Thyroid gland (tissue), 4 donors: ENCODE measurements around the gene ZNF837. TPM values are rescaled to one million over a fixed set of nuclear protein-coding genes. Genes with fewer than 3 reads are reported as not detected.

Experiments used
- DNase-seq, 2 donors: peaks; one replicate each; pipeline ENCODE4 v3.0.0-alpha.2; 2019
- H3K27ac ChIP-seq, 3 donors: fragments of 200-600 bp; sonication (generic); 1 replicate in 2 of 3; 2 replicates in 1 of 3; pipeline ENCODE4 v1.5.1; 2016 to 2019; ENCODE audit warnings: mild to moderate bottlenecking in 1 of 3, moderate library complexity in 1 of 3
- H3K27me3 ChIP-seq: fragments of 200-600 bp; sonication (generic); one replicate; pipeline ENCODE4 v1.5.1; 2019
- H3K36me3 ChIP-seq, 2 donors: fragments of 200-600 bp; sonication (generic); one replicate each; pipeline ENCODE4 v1.5.1; 2016 to 2019
- H3K4me1 ChIP-seq, 2 donors: fragments of 200-600 bp; sonication (generic); one replicate each; pipeline ENCODE4 v1.5.1; 2017 to 2019
- H3K4me3 ChIP-seq, 3 donors: fragments of 200-600 bp; sonication (generic); replicated peaks in 1 of 3; 1 replicate in 2 of 3; 2 replicates in 1 of 3; pipeline ENCODE4 v1.5.1; 2016; ENCODE audit warnings: mild to moderate bottlenecking in 1 of 3
- H3K9me3 ChIP-seq: fragments of 200-600 bp; sonication (generic); one replicate; pipeline ENCODE4 v1.5.1; 2017
- POLR2A ChIP-seq, 2 donors: fragments of 450-650 bp; IDR thresholded peaks; one replicate each; pipeline ENCODE4 v1.6.1; 2017; ENCODE audit warnings: antibody characterized with exemption in 2 of 2, mild to moderate bottlenecking in 2 of 2, moderate library complexity in 1 of 2
- WGBS, 2 donors: methylation state at CpG; one replicate each; pipeline ENCODE4 v1.1.5; 2017; 5-methylcytosine and 5-hydroxymethylcytosine counted together
- intact Hi-C: fragments of 100-400 bp; cut with DNase I; formaldehyde crosslinking; loops from one replicate; pipeline ENCODE4 v1.15.1; 2023
- total RNA-seq, 4 donors: library from RNA; depleted of rRNA; stranded (reverse); fragments of >200 nt; gene quantifications; one replicate each; pipeline ENCODE4 v1.2.3, GENCODE V29; 2016
- TF ChIP-seq, protein P1 (sequence below), 6 experiments: fragments of 200-600 bp in 3 of 6; fragments of 450-650 bp in 3 of 6; sonication (generic) in 3 of 6; IDR thresholded peaks; one replicate each; pipeline ENCODE4 v1.5.1; 2016 to 2019; ENCODE audit warnings: antibody characterized with exemption in 6 of 6, mild to moderate bottlenecking in 2 of 6, inconsistent platforms in 1 of 6, moderate library complexity in 1 of 6

Gene ZNF837
- total RNA-seq, 4 donors from 2014 or later: 6.3 to 16.4 (median 15.1) TPM

DNA sequence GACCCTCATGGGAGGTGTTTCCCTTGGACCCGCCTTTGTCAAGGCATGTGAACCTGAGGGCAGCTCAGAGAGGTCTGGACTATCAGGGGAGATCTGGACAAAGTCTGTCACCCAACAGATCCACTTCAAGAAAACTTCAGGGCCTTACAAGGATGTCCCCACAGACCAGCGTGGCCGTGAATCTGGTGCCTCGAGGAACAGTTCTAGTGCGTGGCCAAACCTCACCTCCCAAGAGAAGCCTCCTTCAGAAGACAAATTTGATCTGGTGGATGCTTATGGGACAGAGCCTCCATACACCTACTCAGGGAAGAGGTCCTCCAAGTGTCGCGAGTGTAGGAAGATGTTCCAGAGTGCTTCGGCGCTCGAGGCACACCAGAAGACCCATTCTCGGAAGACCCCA is 42.5 kb downstream of the ZNF837 start:
- Histone ChIP-seq H3K4me1 (no peaks in the 10 kb centered on the region), H3K27me3 (no peaks in the 10 kb centered on the region), H3K4me3 (no peak overlapping the region), H3K36me3 (peaks cover 15 to 24% of the 10 kb centered on the region in 2 donors), H3K9me3 (no peaks in the 10 kb centered on the region), H3K27ac (no peak overlapping the region)
- WGBS, 2 donors: 94 to 97% methylated on average over 7 to 11 of the region's 11 CpGs
- intact Hi-C loops: no loop called here
- no peak for DNase-seq
- TF ChIP-seq POLR2A (IDR thresholded peaks at IDR 0.05): no peak
- TF ChIP-seq, protein P1, sequence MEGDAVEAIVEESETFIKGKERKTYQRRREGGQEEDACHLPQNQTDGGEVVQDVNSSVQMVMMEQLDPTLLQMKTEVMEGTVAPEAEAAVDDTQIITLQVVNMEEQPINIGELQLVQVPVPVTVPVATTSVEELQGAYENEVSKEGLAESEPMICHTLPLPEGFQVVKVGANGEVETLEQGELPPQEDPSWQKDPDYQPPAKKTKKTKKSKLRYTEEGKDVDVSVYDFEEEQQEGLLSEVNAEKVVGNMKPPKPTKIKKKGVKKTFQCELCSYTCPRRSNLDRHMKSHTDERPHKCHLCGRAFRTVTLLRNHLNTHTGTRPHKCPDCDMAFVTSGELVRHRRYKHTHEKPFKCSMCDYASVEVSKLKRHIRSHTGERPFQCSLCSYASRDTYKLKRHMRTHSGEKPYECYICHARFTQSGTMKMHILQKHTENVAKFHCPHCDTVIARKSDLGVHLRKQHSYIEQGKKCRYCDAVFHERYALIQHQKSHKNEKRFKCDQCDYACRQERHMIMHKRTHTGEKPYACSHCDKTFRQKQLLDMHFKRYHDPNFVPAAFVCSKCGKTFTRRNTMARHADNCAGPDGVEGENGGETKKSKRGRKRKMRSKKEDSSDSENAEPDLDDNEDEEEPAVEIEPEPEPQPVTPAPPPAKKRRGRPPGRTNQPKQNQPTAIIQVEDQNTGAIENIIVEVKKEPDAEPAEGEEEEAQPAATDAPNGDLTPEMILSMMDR (IDR thresholded peaks at IDR 0.05): no peak

DNA sequence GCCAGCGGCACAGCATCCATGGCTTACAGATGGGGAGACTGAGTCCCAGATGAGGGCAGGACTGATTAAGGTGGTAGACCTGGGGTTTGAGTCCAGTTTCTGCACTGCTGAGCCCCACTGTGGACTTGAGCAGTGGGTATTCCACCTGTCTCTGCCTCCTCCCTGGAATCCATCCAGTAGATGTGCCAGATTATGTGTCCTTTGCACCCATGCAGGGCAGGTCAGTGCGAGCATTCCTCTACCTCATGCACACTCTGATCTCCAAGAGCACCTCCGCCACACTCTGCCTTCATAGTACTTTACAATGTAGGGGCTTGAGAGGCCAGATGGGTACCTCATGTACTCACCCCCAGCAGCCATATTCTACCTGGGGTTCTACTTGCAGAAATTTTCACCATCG is 44.0 kb downstream of the ZNF837 start:
- H3K36me3 ChIP-seq: peaks cover 15 to 24% of the 10 kb centered on the region in 2 donors
- H3K27me3 ChIP-seq: no peaks in the 10 kb centered on the region
- WGBS, 2 donors: 91 to 94% methylated on average over 4 of the region's 4 CpGs
- no peak for DNase-seq
- H3K27ac ChIP-seq: no peak overlapping the region
- no peak for TF ChIP-seq POLR2A (IDR thresholded peaks at IDR 0.05)
- TF ChIP-seq, protein P1 (IDR thresholded peaks at IDR 0.05): no peak
- no peaks in the 10 kb centered on the region for H3K4me1 ChIP-seq
- H3K9me3 ChIP-seq: no peaks in the 10 kb centered on the region
- intact Hi-C loops: no loop called here
- no peak overlapping the region for H3K4me3 ChIP-seq

DNA sequence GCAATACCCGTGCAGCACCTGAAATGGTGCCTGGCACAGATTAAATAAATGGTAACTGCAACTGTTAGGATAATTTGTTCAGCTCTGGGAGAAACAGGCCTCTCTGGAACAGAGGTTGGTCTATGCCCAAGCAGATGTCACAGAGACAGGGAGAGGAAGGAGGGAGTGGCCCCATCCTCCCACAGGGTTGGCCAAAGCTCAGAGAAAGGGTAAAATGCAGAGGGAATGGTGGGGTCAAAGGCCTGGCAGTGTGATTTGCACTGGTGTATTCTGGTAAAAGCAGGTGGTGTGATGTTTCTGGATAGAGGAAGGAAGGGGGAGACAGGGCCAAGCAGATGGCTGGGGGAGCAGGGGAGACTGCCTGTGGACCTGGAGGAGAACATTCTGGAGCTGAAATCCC is 44.6 kb downstream of the ZNF837 start:
- H3K27ac ChIP-seq: no peak overlapping the region
- peaks cover 15 to 24% of the 10 kb centered on the region in 2 donors for H3K36me3 ChIP-seq
- H3K4me3 ChIP-seq: no peak overlapping the region
- no peaks in the 10 kb centered on the region for H3K4me1 ChIP-seq
- WGBS, 2 donors: 93 to 94% methylated on average over 1 of the region's 1 CpG
- no peak for DNase-seq
- no peaks in the 10 kb centered on the region for H3K9me3 ChIP-seq
- H3K27me3 ChIP-seq: no peaks in the 10 kb centered on the region
- TF ChIP-seq POLR2A (IDR thresholded peaks at IDR 0.05): no peak
- TF ChIP-seq, protein P1 (IDR thresholded peaks at IDR 0.05): no peak
- intact Hi-C loops: no loop called here

DNA sequence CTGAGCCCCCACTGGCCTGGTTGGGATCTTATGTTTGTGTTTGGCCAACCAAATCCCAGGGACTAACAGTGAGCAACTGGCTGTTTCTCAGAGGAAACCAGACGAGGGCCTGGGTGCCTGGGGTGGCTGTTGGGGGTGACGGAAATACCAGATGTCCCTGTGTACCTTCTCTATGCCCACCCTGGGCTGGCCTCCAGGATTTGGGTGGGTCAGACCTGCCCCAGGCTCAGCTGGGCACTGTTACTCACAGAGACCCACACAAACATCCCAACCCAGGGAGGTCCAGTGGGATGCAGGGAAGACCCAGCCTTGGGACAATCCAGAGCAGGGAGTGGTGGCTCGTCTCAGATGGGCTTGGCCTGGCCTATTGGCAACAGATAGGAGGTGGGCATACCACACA is 45.2 kb downstream of the ZNF837 start:
- intact Hi-C loops: no loop called here
- Histone ChIP-seq H3K9me3 (no peaks in the 10 kb centered on the region), H3K36me3 (peaks cover 15 to 24% of the 10 kb centered on the region in 2 donors), H3K4me1 (no peaks in the 10 kb centered on the region), H3K27ac (no peak overlapping the region), H3K4me3 (no peak overlapping the region), H3K27me3 (no peaks in the 10 kb centered on the region)
- TF ChIP-seq, protein P1 (IDR thresholded peaks at IDR 0.05): no peak
- TF ChIP-seq POLR2A (IDR thresholded peaks at IDR 0.05): no peak
- DNase-seq: no peak
- 82 to 100% methylated on average over 1 to 3 of the region's 3 CpGs for WGBS, 2 donors

DNA sequence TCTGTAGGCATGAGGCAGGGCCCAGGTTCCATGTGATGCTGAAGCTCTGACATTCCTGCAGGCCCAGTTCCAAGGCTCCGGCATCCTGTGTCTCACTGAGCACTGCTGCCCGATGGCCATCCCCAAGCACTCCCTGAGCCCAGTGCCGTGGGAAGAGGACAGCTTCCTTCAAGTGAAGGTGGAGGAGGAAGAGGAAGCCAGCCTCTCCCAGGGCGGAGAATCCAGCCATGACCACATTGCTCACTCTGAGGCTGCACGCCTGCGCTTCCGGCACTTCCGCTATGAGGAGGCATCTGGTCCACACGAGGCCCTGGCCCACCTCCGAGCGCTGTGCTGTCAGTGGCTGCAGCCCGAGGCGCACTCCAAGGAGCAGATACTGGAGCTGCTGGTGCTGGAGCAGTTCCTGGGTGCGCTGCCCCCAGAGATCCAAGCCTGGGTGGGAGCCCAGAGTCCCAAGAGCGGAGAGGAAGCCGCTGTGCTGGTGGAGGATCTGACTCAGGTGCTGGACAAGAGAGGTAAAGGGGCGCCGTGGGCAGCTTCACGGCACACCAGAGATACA is 46.1 kb downstream of the ZNF837 start:
- DNase-seq: no peak
- TF ChIP-seq, protein P1 (IDR thresholded peaks at IDR 0.05): no peak
- no peak for TF ChIP-seq POLR2A (IDR thresholded peaks at IDR 0.05)
- Histone ChIP-seq H3K27me3 (no peaks in the 10 kb centered on the region), H3K36me3 (peaks cover 15 to 24% of the 10 kb centered on the region in 2 donors), H3K27ac (no peak overlapping the region), H3K4me1 (no peaks in the 10 kb centered on the region), H3K4me3 (no peak overlapping the region), H3K9me3 (no peaks in the 10 kb centered on the region)
- intact Hi-C loops: no loop called here
- WGBS, 2 donors: 95% methylated on average over 8 to 12 of the region's 19 CpGs
